GM12892 (cell line): Measurements from ENCODE around the gene IST1.

Source experiments
- POLR2A ChIP-seq: IDR thresholded peaks from 2 replicates; pipeline ENCODE4 v1.6.1; 2011; ENCODE audit warnings: low read depth, low read length, control low read depth
- TAF1 ChIP-seq: IDR thresholded peaks from 2 replicates; pipeline ENCODE4 v1.6.1; 2011; ENCODE audit warnings: low read depth, mild to moderate bottlenecking, control low read depth, low read length, borderline replicate concordance

DNA sequence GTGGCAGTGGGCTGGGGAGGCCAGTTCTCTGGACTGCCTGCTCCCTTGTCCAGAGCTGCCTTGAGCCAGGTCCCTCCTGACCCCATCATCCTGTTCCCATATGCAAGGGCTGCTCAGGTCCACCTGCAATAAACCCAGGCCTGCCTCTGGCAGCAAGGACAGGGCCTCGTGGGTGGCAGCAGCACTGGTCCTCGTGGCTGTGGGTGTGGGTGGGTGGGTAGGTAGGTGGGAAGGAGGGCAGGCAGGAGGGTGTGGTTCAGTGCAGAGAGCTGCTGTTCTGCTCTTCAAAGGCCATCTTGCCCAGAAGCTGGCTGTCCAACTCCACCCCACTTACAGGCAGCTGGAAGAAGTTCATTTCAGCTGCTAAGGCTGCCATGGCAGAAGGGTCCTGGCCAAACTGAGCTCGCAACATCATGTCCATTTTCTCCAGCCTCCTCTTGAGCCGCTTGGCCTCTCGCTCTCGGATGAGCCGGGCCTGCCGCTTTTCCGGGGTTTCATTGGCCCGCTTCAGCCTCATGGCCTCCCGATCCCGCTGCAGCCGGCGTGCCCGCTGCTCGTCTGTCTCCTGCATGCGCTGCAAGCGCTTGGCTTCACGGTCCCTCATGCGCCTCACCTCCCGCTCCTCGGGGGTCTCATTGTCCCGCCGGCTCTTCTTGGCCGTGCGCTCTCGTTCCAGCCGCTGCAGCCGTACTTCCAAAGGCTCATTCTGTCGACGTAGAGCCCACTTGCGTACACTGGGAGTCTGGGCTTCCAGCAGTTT is 35.4 kb upstream of the IST1 start:
- TF ChIP-seq TAF1 (no peak), POLR2A (no peak)
